SK-N-SH (cell line): ENCODE measurements around the gene COL6A6. TPM values are rescaled to one million over a fixed set of nuclear protein-coding genes. Genes with fewer than 3 reads are reported as not detected.

ENCODE experiments used
- CTCF ChIA-PET: fragments of 300-600, 350-600 bp; formaldehyde crosslinking; extraction: SDS; loops from one replicate; lab custom pipeline; 2021; lab: Yijun Ruan, JAX
- POLR2A ChIA-PET: fragments of 350-600 bp; sonication (Branson Sonifier 250); formaldehyde crosslinking; extraction: SDS; loops from one replicate; lab custom pipeline; 2020; ENCODE audit warnings: antibody characterized with exemption, inconsistent platforms; lab: Yijun Ruan, JAX
- DNase-seq: peaks from one replicate; pipeline ENCODE4 v3.0.0; 2012
- H2AFZ ChIP-seq: fragments of 200-600 bp; sonication (generic); 2 replicates; pipeline ENCODE4 v1.8.1; 2016; ENCODE audit warnings: antibody characterized with exemption, mild to moderate bottlenecking, low read depth
- H3F3A ChIP-seq: fragments of 200-600 bp; sonication (generic); replicated peaks from 2 replicates; pipeline ENCODE3; 2016; ENCODE audit warnings: antibody characterized with exemption, mild to moderate bottlenecking; ENCODE audit not compliant: insufficient read depth
- H3K27ac ChIP-seq, 2 experiments: fragments of 200-500 bp in 1 of 2; fragments of 200-600 bp in 1 of 2; sonication (Bioruptor generic) in 1 of 2; sonication (generic), shearing (Covaris generic) in 1 of 2; 2 replicates each; pipeline versions ENCODE4 v1.5.1 to v1.6.1; 2014 to 2016; ENCODE audit warnings: low read depth in 2 of 2, inconsistent platforms in 1 of 2, low read length in 1 of 2, mild to moderate bottlenecking in 1 of 2, mixed read lengths in 1 of 2
- H3K27me3 ChIP-seq: fragments of 200-600 bp; sonication (generic), shearing (Covaris generic); 2 replicates; pipeline ENCODE4 v1.6.1; 2016; ENCODE audit warnings: mixed run types; ENCODE audit not compliant: insufficient read depth
- H3K36me3 ChIP-seq, 2 experiments: fragments of 200-500 bp in 1 of 2; fragments of 200-600 bp in 1 of 2; sonication (Bioruptor generic) in 1 of 2; sonication (generic) in 1 of 2; replicated peaks in 1 of 2; 2 replicates each; pipeline versions ENCODE3 to v1.5.1; 2014 to 2016; ENCODE audit warnings: low read length in 1 of 2, mild to moderate bottlenecking in 1 of 2; ENCODE audit not compliant: insufficient read depth in 2 of 2, control insufficient read depth in 1 of 2
- H3K4me1 ChIP-seq, 2 experiments: fragments of 200-500 bp in 1 of 2; fragments of 200-600 bp in 1 of 2; sonication (Bioruptor generic) in 1 of 2; sonication (generic), shearing (Covaris generic) in 1 of 2; 2 replicates each; pipeline versions ENCODE4 v1.5.1 to v1.6.1; 2014 to 2016; ENCODE audit warnings: low read depth in 1 of 2, low read length in 1 of 2, mixed run types in 1 of 2; ENCODE audit not compliant: insufficient read depth in 2 of 2, control insufficient read depth in 1 of 2
- H3K4me2 ChIP-seq: fragments of 200-600 bp; sonication (generic), shearing (Covaris generic); 2 replicates; pipeline ENCODE4 v1.6.1; 2017; ENCODE audit warnings: mixed run types
- H3K4me3 ChIP-seq, 2 experiments: fragments of 200-500 bp in 1 of 2; fragments of 200-600 bp in 1 of 2; sonication (Bioruptor generic) in 1 of 2; sonication (generic), shearing (Covaris generic) in 1 of 2; 2 replicates each; pipeline versions ENCODE4 v1.5.1 to v1.8.1; 2014 to 2016; ENCODE audit warnings: low read depth in 2 of 2, inconsistent platforms in 1 of 2, low read length in 1 of 2, mild to moderate bottlenecking in 1 of 2, mixed read lengths in 1 of 2, moderate library complexity in 1 of 2
- H3K79me2 ChIP-seq: fragments of 200-600 bp; sonication (generic); 2 replicates; pipeline ENCODE4 v1.8.1; 2017; ENCODE audit warnings: mild to moderate bottlenecking; ENCODE audit not compliant: insufficient read depth
- H3K9ac ChIP-seq: fragments of 200-600 bp; sonication (generic); 2 replicates; pipeline ENCODE4 v1.6.1; 2017; ENCODE audit warnings: mixed run types
- H3K9me2 ChIP-seq: fragments of 200-600 bp; sonication (generic); 2 replicates; pipeline ENCODE4 v1.6.1; 2017; ENCODE audit warnings: mixed run types
- H3K9me3 ChIP-seq: fragments of 200-600 bp; sonication (generic); 2 replicates; pipeline ENCODE4 v1.6.1; 2017; ENCODE audit warnings: mixed run types, mild to moderate bottlenecking, moderate library complexity
- H4K20me1 ChIP-seq: fragments of 200-600 bp; sonication (generic); 2 replicates; pipeline ENCODE4 v1.6.1; 2017; ENCODE audit warnings: mild to moderate bottlenecking, mixed run types; ENCODE audit not compliant: insufficient read depth
- CHD2 ChIP-seq: fragments of 150-350 bp; IDR thresholded peaks from 2 replicates; pipeline ENCODE4 v1.6.1; 2018; ENCODE audit warnings: low read length; ENCODE audit not compliant: partially characterized antibody
- ELF1 ChIP-seq: IDR thresholded peaks from 2 replicates; pipeline ENCODE4 v1.4.0; 2012
- EZH2phosphoT487 ChIP-seq: fragments of 200-600 bp; sonication (generic); IDR thresholded peaks from 2 replicates; pipeline ENCODE4 v1.6.1; 2017; ENCODE audit warnings: low read depth, mixed run types, mild to moderate bottlenecking, antibody characterized with exemption, moderate library complexity, borderline replicate concordance
- FOXJ3 ChIP-seq: sonication (generic); formaldehyde crosslinking; IDR thresholded peaks from 2 replicates; pipeline ENCODE4 v1.5.1; 2020; ENCODE audit warnings: mild to moderate bottlenecking, missing genetic modification reagents
- GATA2 ChIP-seq: sonication (generic); formaldehyde crosslinking; IDR thresholded peaks from 2 replicates; pipeline ENCODE4 v1.5.0; 2020; ENCODE audit warnings: mild to moderate bottlenecking, missing genetic modification reagents
- IRF3 ChIP-seq: fragments of 150-350 bp; IDR thresholded peaks from 2 replicates; pipeline ENCODE4 v1.6.1; 2016; ENCODE audit warnings: mild to moderate bottlenecking, low read depth, low read length
- JUND ChIP-seq: IDR thresholded peaks from 2 replicates; pipeline ENCODE4 v1.4.0; 2012
- MAX ChIP-seq: IDR thresholded peaks from 2 replicates; pipeline ENCODE4 v1.4.0; 2012; ENCODE audit warnings: low read depth
- MEF2A ChIP-seq: IDR thresholded peaks from 2 replicates; pipeline ENCODE4 v1.4.0; 2012; ENCODE audit warnings: low read depth, borderline replicate concordance
- MXI1 ChIP-seq: IDR thresholded peaks from 2 replicates; pipeline ENCODE4 v1.6.1; 2012; ENCODE audit warnings: mild to moderate bottlenecking, low read depth, low read length, improper control_type of control experiment
- NFIC ChIP-seq: IDR thresholded peaks from 2 replicates; pipeline ENCODE4 v1.4.0; 2012; ENCODE audit warnings: borderline replicate concordance
- NRF1 ChIP-seq: IDR thresholded peaks from 2 replicates; pipeline ENCODE4 v1.6.1; 2012; ENCODE audit warnings: low read depth, mild to moderate bottlenecking, low read length
- PBX3 ChIP-seq: IDR thresholded peaks from 2 replicates; pipeline ENCODE4; 2012
- POLR2AphosphoS5 ChIP-seq: IDR thresholded peaks from 2 replicates; pipeline ENCODE4 v1.6.1; 2012; ENCODE audit warnings: low read depth, low read length
- RAD21 ChIP-seq: IDR thresholded peaks from 2 replicates; pipeline ENCODE4 v1.6.1; 2012; ENCODE audit warnings: mild to moderate bottlenecking, low read length
- RCOR1 ChIP-seq: fragments of 150-350 bp; IDR thresholded peaks from 2 replicates; pipeline ENCODE4 v1.6.1; 2017; ENCODE audit warnings: antibody characterized with exemption, low read length
- RFX5 ChIP-seq: IDR thresholded peaks from 2 replicates; pipeline ENCODE4 v1.6.1; 2012; ENCODE audit warnings: mild to moderate bottlenecking, improper control_type of control experiment, low read length
- RXRA ChIP-seq: IDR thresholded peaks from 2 replicates; pipeline ENCODE4 v1.4.0; 2012; ENCODE audit warnings: low read depth, mild to moderate bottlenecking, borderline replicate concordance
- SIN3A ChIP-seq: IDR thresholded peaks from 2 replicates; pipeline ENCODE4 v1.6.1; 2012; ENCODE audit warnings: low read depth, mild to moderate bottlenecking, low read length, moderate library complexity, borderline replicate concordance
- TAF1 ChIP-seq: IDR thresholded peaks from 2 replicates; pipeline ENCODE4 v1.6.1; 2012; ENCODE audit warnings: low read depth, mild to moderate bottlenecking, low read length, moderate library complexity, borderline replicate concordance
- USF1 ChIP-seq: IDR thresholded peaks from 2 replicates; pipeline ENCODE4 v1.4.0; 2012; ENCODE audit warnings: low read depth, borderline replicate concordance
- USF2 ChIP-seq: fragments of 150-350 bp; IDR thresholded peaks from 2 replicates; pipeline ENCODE4 v1.6.1; 2017; ENCODE audit warnings: antibody characterized with exemption, low read length, low read depth, borderline replicate concordance
- WGBS: methylation state at CpG from one replicate; pipeline ENCODE4 v1.1.6; 2017; ENCODE audit warnings: low lambda C conversion rate; 5-methylcytosine and 5-hydroxymethylcytosine counted together
- polyA plus RNA-seq, 3 experiments: library from polyadenylated mRNA; depleted of rRNA; stranded (reverse); fragments of >200 nt; gene quantifications; 2 replicates each; pipeline ENCODE4 v1.2.3, GENCODE V29; 2012

The COL6A6 gene
- polyA plus RNA-seq, 1 of the 3 experiments (the other 2 are of a cell fraction) = not detected

GRCh38 chr3:130529486-130530215 lies 12.7 kb downstream of the COL6A6 start:
- no peaks in the 10 kb centered on the region for H3K9me2 ChIP-seq
- H3K9ac ChIP-seq = no peak overlapping the region
- H3K79me2 ChIP-seq = no peaks in the 10 kb centered on the region
- H3K27ac ChIP-seq = no peak overlapping the region
- no peak for DNase-seq
- no peak overlapping the region for H3K4me2 ChIP-seq
- no peaks in the 10 kb centered on the region for H3K9me3 ChIP-seq
- ChIA-PET CTCF (interaction anchor here (1.2 to 2.7 kb wide), 3 partner anchors 9 to 254 kb away, joined by 3 to 15 read pairs (median 15); no protein-coding TSS in a partner anchor), POLR2A (no interaction called here)
- no peaks in the 10 kb centered on the region for H3K36me3 ChIP-seq
- 16% methylated on average over 4 of the region's 5 CpGs for WGBS
- no peaks in the 10 kb centered on the region for H3K27me3 ChIP-seq
- no peak overlapping the region for H2AFZ ChIP-seq
- no peaks in the 10 kb centered on the region; a peak in 1 of 4 replicates for H3K4me1 ChIP-seq
- H4K20me1 ChIP-seq = no peaks in the 10 kb centered on the region
- H3K4me3 ChIP-seq = no peak overlapping the region
- no peaks in the 10 kb centered on the region for H3F3A ChIP-seq
- TF ChIP-seq CHD2 (no peak), TAF1 (no peak), JUND (no peak), MEF2A (no peak), NRF1 (no peak), ELF1 (no peak), PBX3 (no peak), GATA2 (CRISPR knock-in tag) (no peak), SIN3A (no peak), FOXJ3 (CRISPR knock-in tag) (no peak), MAX (no peak), RAD21 (no peak), NFIC (no peak), IRF3 (no peak), RFX5 (no peak), POLR2AphosphoS5 (no peak), EZH2phosphoT487 (no peak)

GRCh38 chr3:130533247-130533646 lies 16.3 kb downstream of the COL6A6 start:
- H3K4me1 ChIP-seq = no peaks in the 10 kb centered on the region; a peak in 1 of 4 replicates
- H3K4me2 ChIP-seq = no peak overlapping the region
- no peak overlapping the region for H3K27ac ChIP-seq
- H3K36me3 ChIP-seq = no peaks in the 10 kb centered on the region
- H3K27me3 ChIP-seq = no peaks in the 10 kb centered on the region
- no peak overlapping the region for H3K9ac ChIP-seq
- WGBS = 2% methylated on average over 2 of the region's 2 CpGs
- H3K4me3 ChIP-seq = no peak overlapping the region
- ChIA-PET CTCF (no interaction called here), POLR2A (no interaction called here)
- no peaks in the 10 kb centered on the region for H4K20me1 ChIP-seq
- no peaks in the 10 kb centered on the region for H3K79me2 ChIP-seq
- H3F3A ChIP-seq = no peaks in the 10 kb centered on the region
- no peaks in the 10 kb centered on the region for H3K9me2 ChIP-seq
- no peak for DNase-seq
- no peak overlapping the region for H2AFZ ChIP-seq
- no peaks in the 10 kb centered on the region for H3K9me3 ChIP-seq
- TF ChIP-seq EZH2phosphoT487 (no peak), MEF2A (no peak), RAD21 (no peak), RCOR1 (no peak), RXRA (no peak), POLR2AphosphoS5 (no peak), NFIC (no peak), MAX (no peak), SIN3A (no peak), USF2 (no peak), USF1 (no peak), NRF1 (no peak), MXI1 (no peak)
